OCI-LY3 (cell line): ENCODE measurements around the gene CEP104.

Experiments
- H2AFZ ChIP-seq: fragments of 200-600, 300-600 bp; shearing (Covaris generic); 2 replicates; pipeline ENCODE4 v1.6.0; 2014; ENCODE audit warnings: antibody characterized with exemption, low read depth, low read length
- H3K27ac ChIP-seq: fragments of 200-600, 300-600 bp; sonication (generic); 2 replicates; pipeline ENCODE4 v1.5.1; 2014; ENCODE audit warnings: mild to moderate bottlenecking, low read length, moderate library complexity, mixed read lengths
- H3K27me3 ChIP-seq: fragments of 200-600, 300-600 bp; sonication (generic); 2 replicates; pipeline ENCODE4 v1.6.1; 2014; ENCODE audit warnings: low read depth, low read length, mixed read lengths
- H3K36me3 ChIP-seq: fragments of 200-600, 300-600 bp; sonication (generic); replicated peaks from 2 replicates; pipeline ENCODE3; 2014; ENCODE audit warnings: low read depth, low read length, mixed read lengths
- H3K4me1 ChIP-seq: fragments of 300-600, 200-600 bp; sonication (generic); 2 replicates; pipeline ENCODE4 v1.6.1; 2014; ENCODE audit warnings: low read length, mixed read lengths
- H3K4me2 ChIP-seq: fragments of 200-600, 300-600 bp; sonication (generic); 2 replicates; pipeline ENCODE4 v1.6.1; 2014; ENCODE audit warnings: low read length, mixed read lengths
- H3K4me3 ChIP-seq: fragments of 300-600, 200-600 bp; sonication (generic); 2 replicates; pipeline ENCODE4 v1.5.1; 2014; ENCODE audit warnings: antibody characterized with exemption, mild to moderate bottlenecking, low read length, moderate library complexity
- H3K79me2 ChIP-seq: fragments of 300-600, 200-600 bp; shearing (Covaris generic); 2 replicates; pipeline ENCODE4 v1.6.1; 2014; ENCODE audit warnings: mild to moderate bottlenecking, low read length, mixed read lengths
- H3K9ac ChIP-seq: fragments of 300-600, 200-600 bp; shearing (Covaris generic); 2 replicates; pipeline ENCODE4 v1.6.0; 2014; ENCODE audit warnings: mild to moderate bottlenecking, low read length, moderate library complexity
- H3K9me3 ChIP-seq: fragments of 200-600, 300-600 bp; shearing (Covaris generic); 2 replicates; pipeline ENCODE4 v1.6.1; 2014; ENCODE audit warnings: low read length, mixed read lengths; ENCODE audit not compliant: insufficient read depth
- H4K20me1 ChIP-seq: fragments of 200-600, 300-600 bp; sonication (generic); 2 replicates; pipeline ENCODE4 v1.6.1; 2016; ENCODE audit warnings: low read length, mixed read lengths; ENCODE audit not compliant: insufficient read depth
- CTCF ChIP-seq: fragments of 200-600, 300-600 bp; sonication (generic); IDR thresholded peaks from 2 replicates; pipeline ENCODE4 v1.5.1; 2014; ENCODE audit warnings: antibody characterized with exemption, low read length, low read depth
- EZH2phosphoT487 ChIP-seq: fragments of 200-600 bp; shearing (Covaris generic); IDR thresholded peaks from 2 replicates; pipeline ENCODE4 v1.6.1; 2018; ENCODE audit warnings: antibody characterized with exemption, mixed run types, low read depth

Gene CEP104

GRCh38 chr1:3891329-3891865 lies 34.4 kb upstream of the CEP104 start:
- peaks cover 37% of the 10 kb centered on the region for H3K79me2 ChIP-seq
- no peak overlapping the region for H3K4me2 ChIP-seq
- TF ChIP-seq EZH2phosphoT487: no peak
- no peak for TF ChIP-seq CTCF
- H3K9ac ChIP-seq: no peak overlapping the region
- H3K4me3 ChIP-seq: no peak overlapping the region
- no peak overlapping the region for H2AFZ ChIP-seq
- no peak overlapping the region for H3K27ac ChIP-seq
- H3K4me1 ChIP-seq: peaks cover 8% of the 10 kb centered on the region; the same call in 1 of the 2 replicates
- peaks cover 40% of the 10 kb centered on the region for H3K36me3 ChIP-seq
- no peaks in the 10 kb centered on the region for H3K9me3 ChIP-seq
- H4K20me1 ChIP-seq: peaks cover 4% of the 10 kb centered on the region
- no peaks in the 10 kb centered on the region for H3K27me3 ChIP-seq

GRCh38 chr1:3890389-3891328 lies 33.6 kb upstream of the CEP104 start:
- Histone ChIP-seq H3K79me2 (peaks cover 29% of the 10 kb centered on the region), H3K27ac (no peak overlapping the region), H3K27me3 (no peaks in the 10 kb centered on the region), H4K20me1 (no peaks in the 10 kb centered on the region; the same call in none of the 2 replicates), H3K36me3 (peaks cover 40% of the 10 kb centered on the region), H3K4me2 (no peak overlapping the region), H3K9me3 (no peaks in the 10 kb centered on the region), H3K9ac (no peak overlapping the region), H3K4me1 (peaks cover 8% of the 10 kb centered on the region; the same call in 1 of the 2 replicates), H2AFZ (no peak overlapping the region), H3K4me3 (no peak overlapping the region)
- TF ChIP-seq EZH2phosphoT487 (no peak), CTCF (no peak)

- TF ChIP-seq EZH2phosphoT487 (no peak), CTCF (no peak)
- H3K4me2 ChIP-seq: no peak overlapping the region
- peaks cover 8% of the 10 kb centered on the region; the same call in 1 of the 2 replicates for H3K4me1 ChIP-seq
- H3K9ac ChIP-seq: no peak overlapping the region
- peaks cover 34% of the 10 kb centered on the region for H3K36me3 ChIP-seq
- no peak overlapping the region for H3K27ac ChIP-seq
- H3K4me3 ChIP-seq: no peak overlapping the region
- H3K9me3 ChIP-seq: no peaks in the 10 kb centered on the region
- H3K27me3 ChIP-seq: no peaks in the 10 kb centered on the region
- no peaks in the 10 kb centered on the region; the same call in none of the 2 replicates for H4K20me1 ChIP-seq
- no peak overlapping the region for H2AFZ ChIP-seq
- H3K79me2 ChIP-seq: peaks cover 22% of the 10 kb centered on the region
Observed at GRCh38 chr1:3889936-3890335, 32.9 kb upstream of the CEP104 start.

GRCh38 chr1:3888301-3888700 lies 31.3 kb upstream of the CEP104 start:
- no peak overlapping the region for H3K27ac ChIP-seq

More at GRCh38 chr1:3888301-3888700, 31.3 kb upstream of the CEP104 start:
- no peaks in the 10 kb centered on the region for H3K27me3 ChIP-seq
- H3K9ac ChIP-seq: no peak overlapping the region
- H3K36me3 ChIP-seq: peaks cover 31% of the 10 kb centered on the region
- TF ChIP-seq EZH2phosphoT487 (no peak), CTCF (no peak)
- no peak overlapping the region for H2AFZ ChIP-seq
- H4K20me1 ChIP-seq: no peaks in the 10 kb centered on the region
- H3K4me3 ChIP-seq: no peak overlapping the region
- H3K9me3 ChIP-seq: no peaks in the 10 kb centered on the region
- no peak overlapping the region for H3K4me2 ChIP-seq
- peaks cover 5% of the 10 kb centered on the region; the same call in 1 of the 2 replicates for H3K4me1 ChIP-seq
- H3K79me2 ChIP-seq: peaks cover 7% of the 10 kb centered on the region; the same call in 1 of the 2 replicates
